ENCODE results near the gene MAP4K5. TPM values are rescaled to one million over a fixed set of nuclear protein-coding genes. Genes with fewer than 3 reads are reported as not detected.

The MAP4K5 gene
- total and polyA plus RNA-seq, 2 donors from 2014 or later = 9.4 to 47.8 TPM

DNA sequence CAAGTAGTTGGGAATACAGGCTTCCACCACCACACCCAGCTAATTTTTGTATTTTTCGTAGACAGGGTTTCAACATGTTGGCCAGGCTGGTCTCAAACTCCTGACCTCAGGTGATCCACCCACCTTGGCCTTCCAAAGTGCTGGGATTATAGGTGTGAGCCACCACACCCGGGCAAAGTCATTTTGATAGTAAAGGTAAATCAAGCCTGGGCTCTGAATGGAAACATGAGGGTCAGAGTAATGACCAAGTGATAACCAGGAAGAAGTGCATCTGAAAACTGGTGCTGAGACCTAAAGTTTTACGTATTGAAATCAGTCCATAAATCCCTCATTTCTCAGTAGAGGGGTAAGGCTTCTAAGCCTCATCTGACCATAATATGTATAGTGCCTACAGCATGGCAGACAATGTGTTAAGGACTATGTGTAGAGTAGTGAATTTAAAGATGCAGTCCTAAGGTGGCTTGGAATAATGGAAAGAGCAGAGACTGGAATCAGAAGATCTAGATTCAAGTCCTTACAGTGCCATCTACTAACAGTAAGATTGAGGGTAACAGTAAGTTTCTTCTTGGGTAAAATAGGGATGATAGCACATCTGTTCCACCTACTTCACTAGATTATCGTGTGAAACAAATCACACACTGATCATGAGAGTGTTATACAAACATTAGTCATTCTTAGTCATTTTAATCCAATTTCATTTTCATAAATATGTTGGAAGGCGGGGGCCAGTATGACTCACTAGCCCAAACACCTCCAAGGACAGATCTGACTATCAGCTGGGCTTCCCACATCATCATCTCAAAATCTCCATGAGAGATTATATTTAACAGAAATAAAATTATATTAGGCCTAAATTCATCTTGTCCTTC, 11.2 kb downstream of the MAP4K5 start:
- no peak for FAIRE-seq
- TF ChIP-seq, protein P1, sequence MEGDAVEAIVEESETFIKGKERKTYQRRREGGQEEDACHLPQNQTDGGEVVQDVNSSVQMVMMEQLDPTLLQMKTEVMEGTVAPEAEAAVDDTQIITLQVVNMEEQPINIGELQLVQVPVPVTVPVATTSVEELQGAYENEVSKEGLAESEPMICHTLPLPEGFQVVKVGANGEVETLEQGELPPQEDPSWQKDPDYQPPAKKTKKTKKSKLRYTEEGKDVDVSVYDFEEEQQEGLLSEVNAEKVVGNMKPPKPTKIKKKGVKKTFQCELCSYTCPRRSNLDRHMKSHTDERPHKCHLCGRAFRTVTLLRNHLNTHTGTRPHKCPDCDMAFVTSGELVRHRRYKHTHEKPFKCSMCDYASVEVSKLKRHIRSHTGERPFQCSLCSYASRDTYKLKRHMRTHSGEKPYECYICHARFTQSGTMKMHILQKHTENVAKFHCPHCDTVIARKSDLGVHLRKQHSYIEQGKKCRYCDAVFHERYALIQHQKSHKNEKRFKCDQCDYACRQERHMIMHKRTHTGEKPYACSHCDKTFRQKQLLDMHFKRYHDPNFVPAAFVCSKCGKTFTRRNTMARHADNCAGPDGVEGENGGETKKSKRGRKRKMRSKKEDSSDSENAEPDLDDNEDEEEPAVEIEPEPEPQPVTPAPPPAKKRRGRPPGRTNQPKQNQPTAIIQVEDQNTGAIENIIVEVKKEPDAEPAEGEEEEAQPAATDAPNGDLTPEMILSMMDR (IDR thresholded peaks at IDR 0.05; ENCODE audit: borderline replicate concordance, extremely low read depth, insufficient read depth) = no peak
- Histone ChIP-seq H3K36me3 (ENCODE audit: control insufficient read depth in 2 of 3, insufficient read depth in 3 of 3, low read length in 3 of 3) (no peaks in the 10 kb centered on the region), H3K27ac (ENCODE audit: low read depth in 2 of 2, low read length in 2 of 2) (no peak overlapping the region), H3K9ac (ENCODE audit: low read length in 3 of 3) (no peak overlapping the region), H3K9me3 (ENCODE audit: control insufficient read depth in 2 of 3, insufficient read depth in 1 of 3, low read length in 3 of 3) (no peaks in the 10 kb centered on the region), H3K4me1 (ENCODE audit: control insufficient read depth in 2 of 3, insufficient read depth in 2 of 3, low read depth in 1 of 3, low read length in 3 of 3) (peaks cover 0 to 6% (median 6%) of the 10 kb centered on the region in 3 donors), H3K27me3 (ENCODE audit: control insufficient read depth, insufficient read depth, low read length) (no peaks in the 10 kb centered on the region), H3K4me3 (ENCODE audit: low read length in 3 of 3) (no peak overlapping the region)
- no peak for DNase-seq
- intact Hi-C loops (cut with DNase I) = no loop called here

DNA sequence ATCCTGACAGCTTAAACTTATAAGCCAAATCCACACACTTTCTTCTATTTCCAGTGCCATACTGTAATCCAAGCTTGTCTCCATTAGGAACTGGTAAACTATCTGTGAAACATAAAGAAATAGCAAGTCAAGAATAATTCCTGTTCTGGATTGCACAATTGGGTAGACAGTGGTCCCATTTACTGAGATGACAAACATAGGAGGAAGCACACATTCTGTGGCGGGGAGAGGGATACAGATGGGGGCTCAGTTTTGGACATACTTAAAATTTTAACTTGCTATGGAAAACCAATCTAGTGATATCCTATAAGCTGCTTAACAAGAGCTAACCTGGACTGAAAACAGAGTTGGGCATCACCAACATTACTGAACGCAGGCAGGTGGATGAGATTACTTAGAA, 16.3 kb downstream of the MAP4K5 start:
- H3K27me3 ChIP-seq (ENCODE audit: control insufficient read depth, insufficient read depth, low read length) = no peaks in the 10 kb centered on the region
- no peak overlapping the region for H3K4me3 ChIP-seq (ENCODE audit: low read length in 3 of 3)
- no peak overlapping the region for H3K9ac ChIP-seq (ENCODE audit: low read length in 3 of 3)
- TF ChIP-seq, protein P1 (IDR thresholded peaks at IDR 0.05; ENCODE audit: borderline replicate concordance, extremely low read depth, insufficient read depth) = no peak
- DNase-seq = no peak
- H3K27ac ChIP-seq (ENCODE audit: low read depth in 2 of 2, low read length in 2 of 2) = no peak overlapping the region
- intact Hi-C loops (cut with DNase I) = no loop called here
- peaks cover 0 to 3% (median 0%) of the 10 kb centered on the region in 3 donors for H3K4me1 ChIP-seq (ENCODE audit: control insufficient read depth in 2 of 3, insufficient read depth in 2 of 3, low read depth in 1 of 3, low read length in 3 of 3)
- no peaks in the 10 kb centered on the region for H3K9me3 ChIP-seq (ENCODE audit: control insufficient read depth in 2 of 3, insufficient read depth in 1 of 3, low read length in 3 of 3)
- H3K36me3 ChIP-seq (ENCODE audit: control insufficient read depth in 2 of 3, insufficient read depth in 3 of 3, low read length in 3 of 3) = no peaks in the 10 kb centered on the region
- no peak for FAIRE-seq

DNA sequence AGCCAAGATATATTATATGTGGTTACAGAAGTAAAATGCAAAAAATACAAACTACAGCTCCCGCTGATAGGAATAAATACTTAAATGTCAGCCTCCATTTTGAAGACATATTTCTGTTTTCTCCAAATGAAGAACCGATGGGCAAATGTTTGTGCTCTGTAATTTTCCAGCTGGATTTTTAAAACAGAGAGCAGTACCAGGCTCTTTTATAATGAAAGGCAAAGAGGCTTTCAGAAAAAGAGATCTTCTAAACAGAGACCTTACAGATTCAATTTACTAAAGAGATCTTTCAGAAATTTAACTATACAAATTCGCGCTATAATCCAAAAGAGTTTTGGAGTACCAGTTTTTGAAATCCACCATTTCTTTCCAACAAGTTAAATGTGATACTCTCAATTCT, 19.9 kb downstream of the MAP4K5 start:
- intact Hi-C loops (cut with DNase I) = no loop called here
- H3K9ac ChIP-seq (ENCODE audit: low read length in 3 of 3) = no peak overlapping the region

More for the DNA sequence above, 19.9 kb downstream of the MAP4K5 start:
- Histone ChIP-seq H3K27me3 (ENCODE audit: control insufficient read depth, insufficient read depth, low read length) (no peaks in the 10 kb centered on the region), H3K9me3 (ENCODE audit: control insufficient read depth in 2 of 3, insufficient read depth in 1 of 3, low read length in 3 of 3) (no peaks in the 10 kb centered on the region), H3K4me3 (ENCODE audit: low read length in 3 of 3) (no peak overlapping the region), H3K27ac (ENCODE audit: low read depth in 2 of 2, low read length in 2 of 2) (no peak overlapping the region), H3K36me3 (ENCODE audit: control insufficient read depth in 2 of 3, insufficient read depth in 3 of 3, low read length in 3 of 3) (no peaks in the 10 kb centered on the region), H3K4me1 (ENCODE audit: control insufficient read depth in 2 of 3, insufficient read depth in 2 of 3, low read depth in 1 of 3, low read length in 3 of 3) (peaks cover 0 to 3% (median 0%) of the 10 kb centered on the region in 3 donors)
- DNase-seq (no peak), FAIRE-seq (no peak)
- TF ChIP-seq, protein P1 (IDR thresholded peaks at IDR 0.05; ENCODE audit: borderline replicate concordance, extremely low read depth, insufficient read depth) = no peak

Measured in kidney (tissue), 14 donors.